Endothelial cell of umbilical vein (primary cell): ENCODE data around the gene SLC25A1. TPM values are rescaled to one million over a fixed set of nuclear protein-coding genes. Genes with fewer than 3 reads are reported as not detected.

Experiments
- BruUV-seq: library from RNA; stranded (reverse); fragments of 400-500 nt; replicated peaks from 2 replicates; lab custom pipeline; 2021; lab: Mats Ljungman, UMichigan
- CTCF ChIA-PET: fragments of 300-600, 350-600 bp; sonication (Branson Sonifier 250); formaldehyde crosslinking; loops from one replicate; lab custom pipeline; 2021; ENCODE audit warnings: antibody characterized with exemption, inconsistent platforms; lab: Charles Lee
- POLR2A ChIA-PET: fragments of 300-600, 350-600 bp; sonication (Branson Sonifier 250); formaldehyde crosslinking; loops from one replicate; lab custom pipeline; 2021; ENCODE audit warnings: antibody characterized with exemption, inconsistent platforms; lab: Charles Lee
- DNase-seq: peaks from one replicate; pipeline ENCODE4 v3.0.0-alpha.2; 2011; ENCODE audit warnings: low read depth, low spot score
- FAIRE-seq: peaks from 2 replicates; lab custom pipeline; 2011; peaks lifted over from hg19 to GRCh38; lab: Jason Lieb, UNC
- H2AFZ ChIP-seq: 2 replicates; pipeline ENCODE4 v1.6.0; 2012; ENCODE audit warnings: low read depth, low read length, control low read depth, inconsistent platforms
- H3K27ac ChIP-seq: 2 replicates; pipeline ENCODE4 v1.5.1; 2011; ENCODE audit warnings: low read depth, mild to moderate bottlenecking, control low read depth, low read length, moderate library complexity; ENCODE audit not compliant: insufficient read depth
- H3K27me3 ChIP-seq, 2 experiments: 2 replicates each; pipeline versions ENCODE4 v1.6.0 to v1.6.1; 2011; ENCODE audit warnings: low read length in 2 of 2, mixed read lengths in 1 of 2; ENCODE audit not compliant: control insufficient read depth in 2 of 2, insufficient read depth in 2 of 2
- H3K36me3 ChIP-seq, 2 experiments: 2 replicates in 1 of 2; 3 replicates in 1 of 2; pipeline ENCODE4 v1.5.1; 2011; ENCODE audit warnings: low read length in 2 of 2, mild to moderate bottlenecking in 1 of 2, moderate library complexity in 1 of 2; ENCODE audit not compliant: control insufficient read depth in 2 of 2, insufficient read depth in 2 of 2; ENCODE audit errors: extremely low read depth in 1 of 2
- H3K4me1 ChIP-seq: 3 replicates; pipeline ENCODE4 v1.5.1; 2011; ENCODE audit warnings: mild to moderate bottlenecking, low read length; ENCODE audit not compliant: control insufficient read depth, insufficient read depth; ENCODE audit errors: extremely low read depth
- H3K4me2 ChIP-seq: 2 replicates; pipeline ENCODE4 v1.6.1; 2011; ENCODE audit warnings: low read length, control low read depth, mixed read lengths; ENCODE audit not compliant: insufficient read depth
- H3K4me3 ChIP-seq, 3 experiments: fragments of 200-600 bp in 1 of 3; sonication (generic), shearing (Covaris generic) in 1 of 3; replicated peaks in 1 of 3; 2 replicates each; pipeline ENCODE4 v1.5.1; 2011 to 2016; ENCODE audit warnings: control low read depth in 3 of 3, low read length in 3 of 3, mild to moderate bottlenecking in 2 of 3, inconsistent platforms in 1 of 3, low read depth in 1 of 3, moderate library complexity in 1 of 3; ENCODE audit not compliant: insufficient read depth in 1 of 3
- H3K79me2 ChIP-seq: 2 replicates; pipeline ENCODE4 v1.6.0; 2012; ENCODE audit warnings: low read length, inconsistent platforms; ENCODE audit not compliant: control insufficient read depth, insufficient read depth
- H3K9ac ChIP-seq: replicated peaks from 2 replicates; pipeline ENCODE3; 2011; ENCODE audit warnings: low read length, control low read depth; ENCODE audit not compliant: insufficient read depth; ENCODE audit errors: extremely low read depth
- H3K9me1 ChIP-seq: replicated peaks from 3 replicates; pipeline ENCODE4 v1.6.0; 2011; ENCODE audit warnings: mild to moderate bottlenecking, low read length; ENCODE audit not compliant: control insufficient read depth, insufficient read depth; ENCODE audit errors: extremely low read depth
- H3K9me3 ChIP-seq: replicated peaks from 2 replicates; pipeline ENCODE4 v1.5.1; 2012; ENCODE audit warnings: low read length, inconsistent platforms; ENCODE audit not compliant: control insufficient read depth, insufficient read depth
- H4K20me1 ChIP-seq: replicated peaks from 2 replicates; pipeline ENCODE3; 2011; ENCODE audit warnings: mild to moderate bottlenecking, low read length; ENCODE audit not compliant: control insufficient read depth, insufficient read depth; ENCODE audit errors: extremely low read depth
- EZH2 ChIP-seq: IDR thresholded peaks from 2 replicates; pipeline ENCODE4 v1.6.1; 2012; ENCODE audit warnings: borderline replicate concordance, low read depth, mild to moderate bottlenecking, moderate library complexity, low read length, inconsistent platforms; ENCODE audit not compliant: severe bottlenecking
- dilution Hi-C: fragments of 300-500 bp; cut with MboI; formaldehyde crosslinking; loops from one replicate; pipeline ENCODE4 v1.15.0; 2019; ENCODE audit warnings: low sequenced_read_pairs; ENCODE audit not compliant: extremely low pct_ligation_motif_present
- intact Hi-C: fragments of 100-400 bp; cut with micrococcal nuclease; formaldehyde crosslinking; loops from one replicate; pipeline ENCODE4 v1.10.0; 2022
- polyA plus RNA-seq, 4 experiments: library from polyadenylated mRNA; depleted of rRNA in 3 of 4; stranded (reverse) in 3 of 4; unstranded in 1 of 4; fragments of >200 nt; gene quantifications; 2 replicates each; pipeline versions ENCODE4 v1.2.1 to v1.2.3, GENCODE V29; 2011 to 2012; ENCODE audit warnings: missing spikeins in 1 of 4
- total RNA-seq: library from RNA; stranded (reverse); gene quantifications from 2 replicates; pipeline ENCODE4 v1.2.3, GENCODE V29; 2021
- TF ChIP-seq, protein P1 (sequence below), 2 donors: IDR thresholded peaks; 1 replicate in 1 of 2; 2 replicates in 1 of 2; pipeline ENCODE4 v1.5.1; 2011; ENCODE audit warnings: low read length in 2 of 2, mild to moderate bottlenecking in 2 of 2, moderate library complexity in 2 of 2, control low read depth in 1 of 2, inconsistent platforms in 1 of 2, low read depth in 1 of 2; ENCODE audit not compliant: insufficient read depth in 1 of 2; ENCODE audit errors: extremely low read depth in 1 of 2

The SLC25A1 gene
- total and polyA plus RNA-seq, 2 donors (not counting 3 experiments of a cell fraction or from before 2014, with no cell fraction given) = 80.0 to 94.5 TPM

DNA sequence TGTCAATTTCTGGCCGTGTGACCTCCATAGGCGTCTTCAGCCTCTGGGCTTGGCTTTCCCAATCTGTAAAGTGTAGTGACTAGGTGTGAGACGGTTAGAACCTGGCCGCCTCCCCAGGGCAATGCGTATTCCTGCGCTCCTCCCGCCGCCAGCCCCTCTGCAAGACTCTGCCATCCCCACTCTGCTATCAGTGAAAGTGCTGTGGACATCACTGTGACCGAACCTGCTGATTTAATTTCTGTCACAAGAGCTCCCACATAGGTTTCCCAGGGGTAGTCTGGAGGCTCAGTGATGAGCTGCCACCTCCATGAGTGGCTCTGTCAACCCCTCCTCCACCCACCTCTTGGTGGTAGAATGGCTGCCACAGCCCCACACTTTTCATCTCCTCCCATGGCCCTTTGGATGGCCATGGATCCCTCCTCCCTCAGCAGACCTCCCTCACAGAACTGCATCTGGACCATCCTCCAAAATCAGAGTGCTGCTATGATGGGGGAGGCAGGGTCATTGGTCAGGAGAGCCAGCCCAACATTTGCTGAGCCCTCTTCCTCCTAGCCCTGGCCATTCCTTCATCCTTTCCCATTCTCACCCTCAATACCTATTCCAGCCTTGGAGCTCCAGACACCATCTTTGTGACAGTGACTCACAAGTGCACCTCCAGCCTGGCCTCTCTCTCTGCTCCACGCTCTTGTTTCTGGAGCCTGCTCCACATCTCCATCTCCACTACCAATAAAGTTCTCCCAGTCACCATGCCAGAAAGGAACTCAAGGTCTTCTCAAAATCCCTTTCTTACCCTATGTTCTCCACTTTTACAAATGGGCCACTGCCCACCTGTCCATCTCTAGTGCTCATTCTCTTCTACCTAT, 27.0 kb downstream of the SLC25A1 start:
- H3K9ac ChIP-seq = no peak overlapping the region
- no peak overlapping the region for H3K4me3 ChIP-seq
- H3K9me1 ChIP-seq = no peaks in the 10 kb centered on the region
- H3K4me1 ChIP-seq = no peaks in the 10 kb centered on the region
- FAIRE-seq (no peak), DNase-seq (no peak)
- no peaks in the 10 kb centered on the region for H3K9me3 ChIP-seq
- no peaks in the 10 kb centered on the region for H3K79me2 ChIP-seq
- intact Hi-C loops (no loop called here), dilution Hi-C loops (no loop called here)
- H4K20me1 ChIP-seq = no peaks in the 10 kb centered on the region
- POLR2A ChIA-PET = no interaction called here
- TF ChIP-seq, protein P1, sequence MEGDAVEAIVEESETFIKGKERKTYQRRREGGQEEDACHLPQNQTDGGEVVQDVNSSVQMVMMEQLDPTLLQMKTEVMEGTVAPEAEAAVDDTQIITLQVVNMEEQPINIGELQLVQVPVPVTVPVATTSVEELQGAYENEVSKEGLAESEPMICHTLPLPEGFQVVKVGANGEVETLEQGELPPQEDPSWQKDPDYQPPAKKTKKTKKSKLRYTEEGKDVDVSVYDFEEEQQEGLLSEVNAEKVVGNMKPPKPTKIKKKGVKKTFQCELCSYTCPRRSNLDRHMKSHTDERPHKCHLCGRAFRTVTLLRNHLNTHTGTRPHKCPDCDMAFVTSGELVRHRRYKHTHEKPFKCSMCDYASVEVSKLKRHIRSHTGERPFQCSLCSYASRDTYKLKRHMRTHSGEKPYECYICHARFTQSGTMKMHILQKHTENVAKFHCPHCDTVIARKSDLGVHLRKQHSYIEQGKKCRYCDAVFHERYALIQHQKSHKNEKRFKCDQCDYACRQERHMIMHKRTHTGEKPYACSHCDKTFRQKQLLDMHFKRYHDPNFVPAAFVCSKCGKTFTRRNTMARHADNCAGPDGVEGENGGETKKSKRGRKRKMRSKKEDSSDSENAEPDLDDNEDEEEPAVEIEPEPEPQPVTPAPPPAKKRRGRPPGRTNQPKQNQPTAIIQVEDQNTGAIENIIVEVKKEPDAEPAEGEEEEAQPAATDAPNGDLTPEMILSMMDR (IDR thresholded peaks at IDR 0.05; ENCODE audit: extremely low read depth in 1 of 2, insufficient read depth in 1 of 2, low read depth in 1 of 2, low read length in 2 of 2) = no peak
- peak; percentile 34 for TF ChIP-seq EZH2
- no peaks in the 10 kb centered on the region for H3K36me3 ChIP-seq
- H2AFZ ChIP-seq = no peak overlapping the region
- CTCF ChIA-PET = no interaction called here
- H3K27me3 ChIP-seq = peaks cover 43 to 49% of the 10 kb centered on the region in 2 experiments
- no peak overlapping the region for H3K4me2 ChIP-seq
- no peak overlapping the region for H3K27ac ChIP-seq
- no TSS peak for BruUV-seq
